ENCODE results near the gene COL5A2. TPM values are rescaled to one million over a fixed set of nuclear protein-coding genes. Genes with fewer than 3 reads are reported as not detected.

The COL5A2 gene
- total RNA-seq, 6 experiments from 2014 or later: 5.7 to 17.6 (median 8.6) TPM

- no peaks in the 10 kb centered on the region for H3K36me3 ChIP-seq
- WGBS (ENCODE audit: insufficient coverage, low coverage, low lambda C conversion rate, missing lambda C conversion rate): 68% methylated on average over 3 of the region's 3 CpGs
- ATAC-seq (no peak), DNase-seq (no peak)
- TF ChIP-seq POLR2A (IDR thresholded peaks at IDR 0.05) (no peak), CTCF (IDR thresholded peaks at IDR 0.05) (no peak)
- intact Hi-C loops (cut with DNase I): no loop called here
- H3K4me1 ChIP-seq: no peaks in the 10 kb centered on the region
- H3K27ac ChIP-seq: no peak overlapping the region
- no peaks in the 10 kb centered on the region for H3K27me3 ChIP-seq
- H3K9me3 ChIP-seq: no peaks in the 10 kb centered on the region
- H3K4me3 ChIP-seq: no peak overlapping the region
Observed at GRCh38 chr2:189188115-189188805, 8.7 kb upstream of the COL5A2 start.

GRCh38 chr2:189183170-189183569, 3.6 kb upstream of the COL5A2 start:
- Histone ChIP-seq H3K4me1 (no peaks in the 10 kb centered on the region), H3K27ac (no peak overlapping the region), H3K36me3 (no peaks in the 10 kb centered on the region), H3K9me3 (no peaks in the 10 kb centered on the region), H3K27me3 (no peaks in the 10 kb centered on the region), H3K4me3 (no peak overlapping the region)
- DNase-seq (no peak), ATAC-seq (no peak)
- intact Hi-C loops (cut with DNase I): no loop called here
- TF ChIP-seq POLR2A (IDR thresholded peaks at IDR 0.05) (no peak), CTCF (IDR thresholded peaks at IDR 0.05) (no peak)

- H3K36me3 ChIP-seq: no peaks in the 10 kb centered on the region
Observed at GRCh38 chr2:189181706-189182105, 2.1 kb upstream of the COL5A2 start.

GRCh38 chr2:189178726-189179569, 613 bp downstream of the COL5A2 start:
- 2% methylated on average over 14 of the region's 14 CpGs for WGBS (ENCODE audit: insufficient coverage, low coverage, low lambda C conversion rate, missing lambda C conversion rate)
- Histone ChIP-seq H3K36me3 (no peaks in the 10 kb centered on the region), H3K9me3 (no peaks in the 10 kb centered on the region), H3K27ac (peak overlapping the region; percentile 37 to 53 (median 43)), H3K27me3 (no peaks in the 10 kb centered on the region), H3K4me1 (no peaks in the 10 kb centered on the region), H3K4me3 (peak overlapping the region; percentile 24 to 52 (median 41))
- DNase-seq (peak in 1 of 3 donors; percentile 28), ATAC-seq (peak; percentile 65 to 77 (median 68))
- TF ChIP-seq CTCF (IDR thresholded peaks at IDR 0.05) (no peak), POLR2A (IDR thresholded peaks at IDR 0.05) (no peak)
- intact Hi-C loops (cut with DNase I): no loop called here

More at GRCh38 chr2:189181706-189182105, 2.1 kb upstream of the COL5A2 start:
- Histone ChIP-seq H3K9me3 (no peaks in the 10 kb centered on the region), H3K27me3 (no peaks in the 10 kb centered on the region), H3K27ac (no peak overlapping the region), H3K4me1 (no peaks in the 10 kb centered on the region), H3K4me3 (no peak overlapping the region)
- TF ChIP-seq POLR2A (IDR thresholded peaks at IDR 0.05) (no peak), CTCF (IDR thresholded peaks at IDR 0.05) (no peak)
- ATAC-seq (peak in 1 of 4 donors; percentile 37), DNase-seq (no peak)
- intact Hi-C loops (cut with DNase I): no loop called here

Measured in right lobe of liver (tissue), 6 donors.